ENCODE measurements around the gene DDX3Y.
A peak's percentile ranks its signal among the peaks of the same experiment; 100 is the strongest.

DDX3Y gene

DNA sequence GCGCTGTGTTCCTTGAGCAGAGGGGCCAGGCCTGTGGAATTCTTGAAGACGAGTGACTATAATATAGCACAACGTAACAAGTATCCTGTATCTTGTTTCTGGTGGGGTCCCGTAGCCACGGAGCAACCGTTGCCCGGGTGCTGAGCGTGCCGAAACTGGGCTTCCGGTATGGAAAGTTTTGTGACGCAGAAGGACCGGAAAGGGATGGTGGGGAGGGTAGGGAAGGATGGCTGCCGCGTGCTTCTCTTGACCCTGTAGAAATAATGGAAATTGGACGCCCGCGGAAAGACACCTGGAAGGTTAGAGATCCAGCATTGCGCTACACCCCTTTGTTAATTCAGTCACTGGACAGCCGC lies 827 bp downstream of the DDX3Y start:
- peaks cover 0 to 31% (median 0%) of the 10 kb centered on the region in 4 donors for H3K4me1 ChIP-seq
- peak; percentile 68 to 84 for DNase-seq
- H3K4me3 ChIP-seq: peak overlapping the region; percentile 73 to 75
- H3K27ac ChIP-seq: peak overlapping the region; percentile 96 to 98
- TF ChIP-seq, protein P1, sequence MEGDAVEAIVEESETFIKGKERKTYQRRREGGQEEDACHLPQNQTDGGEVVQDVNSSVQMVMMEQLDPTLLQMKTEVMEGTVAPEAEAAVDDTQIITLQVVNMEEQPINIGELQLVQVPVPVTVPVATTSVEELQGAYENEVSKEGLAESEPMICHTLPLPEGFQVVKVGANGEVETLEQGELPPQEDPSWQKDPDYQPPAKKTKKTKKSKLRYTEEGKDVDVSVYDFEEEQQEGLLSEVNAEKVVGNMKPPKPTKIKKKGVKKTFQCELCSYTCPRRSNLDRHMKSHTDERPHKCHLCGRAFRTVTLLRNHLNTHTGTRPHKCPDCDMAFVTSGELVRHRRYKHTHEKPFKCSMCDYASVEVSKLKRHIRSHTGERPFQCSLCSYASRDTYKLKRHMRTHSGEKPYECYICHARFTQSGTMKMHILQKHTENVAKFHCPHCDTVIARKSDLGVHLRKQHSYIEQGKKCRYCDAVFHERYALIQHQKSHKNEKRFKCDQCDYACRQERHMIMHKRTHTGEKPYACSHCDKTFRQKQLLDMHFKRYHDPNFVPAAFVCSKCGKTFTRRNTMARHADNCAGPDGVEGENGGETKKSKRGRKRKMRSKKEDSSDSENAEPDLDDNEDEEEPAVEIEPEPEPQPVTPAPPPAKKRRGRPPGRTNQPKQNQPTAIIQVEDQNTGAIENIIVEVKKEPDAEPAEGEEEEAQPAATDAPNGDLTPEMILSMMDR (IDR thresholded peaks at IDR 0.05): no peak
- no peaks in the 10 kb centered on the region for H3K36me3 ChIP-seq
- intact Hi-C loops (cut with DNase I; ENCODE audit: low total_unique reads): no loop called here
- H3K9me3 ChIP-seq: no peaks in the 10 kb centered on the region
- no peaks in the 10 kb centered on the region for H3K27me3 ChIP-seq

DNA sequence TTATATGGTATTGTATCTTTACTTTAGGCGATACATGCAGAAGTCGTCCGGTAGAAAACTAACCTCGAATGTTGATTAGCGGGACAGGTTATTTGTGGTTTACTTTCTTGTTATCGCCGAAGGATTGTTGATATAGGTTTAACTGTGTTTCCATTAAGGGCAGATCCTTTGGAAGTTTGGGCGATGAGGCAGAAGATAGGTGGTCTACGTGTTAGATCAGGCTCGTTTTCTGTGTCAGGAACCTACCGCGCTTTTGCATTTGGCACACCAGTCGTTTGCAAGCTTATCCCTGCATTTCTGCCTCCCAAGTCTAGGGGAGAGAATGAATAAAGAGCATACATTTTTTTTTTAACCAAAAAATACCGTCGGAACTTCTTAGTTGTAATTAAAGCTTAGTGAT lies 1.2 kb downstream of the DDX3Y start:
- H3K27me3 ChIP-seq: no peaks in the 10 kb centered on the region
- peak overlapping the region; percentile 96 to 98 for H3K27ac ChIP-seq
- TF ChIP-seq, protein P1 (IDR thresholded peaks at IDR 0.05): no peak
- DNase-seq: no peak
- H3K9me3 ChIP-seq: no peaks in the 10 kb centered on the region
- no peaks in the 10 kb centered on the region for H3K36me3 ChIP-seq
- peak overlapping the region; percentile 73 to 75 for H3K4me3 ChIP-seq
- peaks cover 0 to 31% (median 0%) of the 10 kb centered on the region in 4 donors for H3K4me1 ChIP-seq
- intact Hi-C loops (cut with DNase I; ENCODE audit: low total_unique reads): no loop called here

DNA sequence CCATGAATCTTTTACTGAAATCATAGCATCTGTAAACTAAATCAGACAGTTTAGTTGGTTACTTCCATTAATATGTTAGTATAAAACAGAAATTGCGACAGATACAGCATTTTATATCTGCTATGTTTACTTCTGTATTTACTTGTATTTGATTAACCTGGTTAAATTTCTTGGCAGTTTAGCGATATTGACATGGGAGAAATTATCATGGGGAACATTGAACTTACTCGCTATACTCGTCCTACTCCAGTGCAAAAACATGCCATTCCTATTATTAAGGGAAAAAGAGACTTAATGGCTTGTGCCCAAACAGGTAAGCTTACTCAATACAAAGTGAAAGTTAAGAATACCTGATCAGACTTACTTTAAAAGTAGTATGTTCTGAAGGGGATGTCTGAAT lies 8.9 kb downstream of the DDX3Y start:
- Histone ChIP-seq H3K9me3 (no peaks in the 10 kb centered on the region), H3K36me3 (peaks cover 0 to 54% (median 0%) of the 10 kb centered on the region in 3 donors), H3K4me1 (peaks cover 0 to 15% (median 0%) of the 10 kb centered on the region in 4 donors), H3K27me3 (no peaks in the 10 kb centered on the region), H3K27ac (no peak overlapping the region), H3K4me3 (no peak overlapping the region)
- intact Hi-C loops (cut with DNase I; ENCODE audit: low total_unique reads): no loop called here
- DNase-seq: no peak
- TF ChIP-seq, protein P1 (IDR thresholded peaks at IDR 0.05): no peak

DNA sequence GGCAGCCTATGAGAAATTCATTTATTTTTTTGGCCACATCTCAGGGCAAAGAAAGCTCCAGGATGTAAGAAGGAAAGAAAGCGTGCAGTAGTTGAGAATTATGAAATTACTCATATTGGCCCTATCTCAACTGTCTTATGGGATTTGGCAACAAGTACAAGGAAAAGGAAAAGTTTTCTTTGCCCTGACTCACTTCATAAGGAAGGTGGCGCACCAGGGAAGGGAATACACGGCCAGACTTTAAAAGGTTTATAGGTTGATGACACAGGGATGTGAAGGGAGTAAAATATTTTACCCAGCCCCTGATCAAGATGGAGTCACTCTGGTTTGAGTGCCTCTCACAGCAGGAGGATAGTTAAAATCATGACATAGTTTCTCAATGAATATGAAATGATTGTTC lies 23.4 kb downstream of the DDX3Y start:
- intact Hi-C loops (cut with DNase I; ENCODE audit: low total_unique reads): no loop called here
- Histone ChIP-seq H3K27ac (no peak overlapping the region), H3K4me1 (no peaks in the 10 kb centered on the region), H3K4me3 (no peak overlapping the region), H3K36me3 (no peaks in the 10 kb centered on the region), H3K27me3 (no peaks in the 10 kb centered on the region), H3K9me3 (no peaks in the 10 kb centered on the region)
- TF ChIP-seq, protein P1 (IDR thresholded peaks at IDR 0.05): no peak
- DNase-seq: no peak

DNA sequence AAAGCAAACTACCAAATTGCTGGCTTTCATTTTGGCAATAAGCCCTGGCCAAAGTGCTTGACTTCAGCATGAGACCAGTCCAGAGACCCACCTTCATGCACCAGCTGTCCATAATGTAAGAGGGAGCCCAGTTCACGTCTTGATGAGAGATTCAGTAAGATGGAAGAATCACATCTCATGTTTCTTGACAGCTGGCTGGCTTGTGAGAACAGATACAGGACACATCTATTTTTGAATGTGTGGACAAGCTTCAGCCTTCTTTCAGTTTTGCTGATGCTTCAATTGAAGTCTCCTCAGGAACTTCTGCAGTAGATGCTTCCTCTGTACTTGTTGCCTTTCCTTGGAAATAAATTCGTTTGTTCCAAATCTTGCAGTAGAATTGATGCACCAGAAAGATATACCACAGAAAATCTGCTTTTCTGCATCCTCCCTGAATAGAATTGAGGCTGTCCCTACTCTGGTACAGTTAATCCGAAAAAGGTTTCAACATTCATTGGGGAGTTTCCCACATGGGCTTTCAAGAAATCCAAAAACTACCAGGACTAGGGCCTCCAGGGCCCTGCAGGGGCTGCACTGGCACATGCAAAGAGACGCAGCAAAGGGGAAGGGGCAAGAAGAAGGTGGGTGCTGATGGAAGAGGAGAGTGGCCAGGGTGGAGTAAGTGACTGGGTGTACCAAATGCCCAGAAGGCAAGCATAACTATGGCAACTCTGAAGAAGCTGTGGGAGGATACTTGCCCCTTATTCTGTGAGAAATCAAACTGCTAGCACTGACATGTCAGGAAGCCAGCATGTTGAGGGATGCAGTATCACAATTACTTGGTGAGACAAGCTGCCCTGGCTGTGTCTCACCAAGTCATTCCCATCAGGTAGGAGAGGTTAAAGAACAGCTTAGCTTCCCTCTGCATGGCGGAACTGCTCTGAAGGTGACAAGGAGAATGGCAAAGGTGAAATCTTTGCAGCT lies 37.3 kb downstream of the DDX3Y start:
- TF ChIP-seq, protein P1 (IDR thresholded peaks at IDR 0.05): no peak
- Histone ChIP-seq H3K27ac (no peak overlapping the region), H3K36me3 (no peaks in the 10 kb centered on the region), H3K27me3 (no peaks in the 10 kb centered on the region), H3K9me3 (no peaks in the 10 kb centered on the region), H3K4me3 (no peak overlapping the region), H3K4me1 (no peaks in the 10 kb centered on the region)
- intact Hi-C loops (cut with DNase I; ENCODE audit: low total_unique reads): no loop called here
- DNase-seq: no peak

Data from tibial artery (tissue), 4 donors.